Measurements from ENCODE around the gene TTC12.

The TTC12 gene

DNA sequence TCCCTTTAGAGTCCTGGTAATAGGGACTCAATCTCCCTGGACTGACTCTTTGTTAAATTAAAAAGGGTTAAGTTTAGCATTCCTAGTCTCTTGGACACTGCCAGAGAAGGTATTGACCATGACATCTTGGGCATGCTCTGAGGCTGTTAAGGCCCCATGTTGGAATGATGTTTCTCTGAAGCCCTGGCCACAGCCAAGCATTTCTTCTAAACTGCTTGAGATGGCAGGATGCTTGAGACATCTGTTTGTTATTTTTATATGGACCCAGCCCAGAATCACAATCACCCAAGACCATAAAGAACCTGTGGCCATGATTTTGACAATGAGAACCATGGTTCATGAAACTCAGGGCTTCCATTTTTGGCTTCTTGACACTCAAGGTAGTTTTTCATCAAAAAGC is 67.7 kb downstream of the TTC12 start:
- no peak for TF ChIP-seq TAF1 (IDR thresholded peaks at IDR 0.05; ENCODE audit: borderline replicate concordance, low read depth, low read length)
- TF ChIP-seq POLR2AphosphoS5 (IDR thresholded peaks at IDR 0.05; ENCODE audit: low read depth, low read length): no peak
- no peak for TF ChIP-seq POLR2A (IDR thresholded peaks at IDR 0.05; ENCODE audit: low read depth, low read length)
- FAIRE-seq (no peak), DNase-seq (ENCODE audit: insufficient read length) (no peak)

- DNase-seq (ENCODE audit: insufficient read length) (no peak), FAIRE-seq (no peak)
- TF ChIP-seq TAF1 (IDR thresholded peaks at IDR 0.05; ENCODE audit: borderline replicate concordance, low read depth, low read length) (no peak), POLR2AphosphoS5 (IDR thresholded peaks at IDR 0.05; ENCODE audit: low read depth, low read length) (no peak), POLR2A (IDR thresholded peaks at IDR 0.05; ENCODE audit: low read depth, low read length) (no peak)
These were observed 70.2 kb downstream of the TTC12 start for GRCh38 chr11:113384551-113384950.

- TF ChIP-seq POLR2AphosphoS5 (IDR thresholded peaks at IDR 0.05; ENCODE audit: low read depth, low read length) (no peak), TAF1 (IDR thresholded peaks at IDR 0.05; ENCODE audit: borderline replicate concordance, low read depth, low read length) (no peak), POLR2A (IDR thresholded peaks at IDR 0.05; ENCODE audit: low read depth, low read length) (no peak)
- FAIRE-seq (no peak), DNase-seq (ENCODE audit: insufficient read length) (no peak)
These were observed 71.4 kb downstream of the TTC12 start for GRCh38 chr11:113385749-113386148.

GRCh38 chr11:113386866-113387265 is 72.5 kb downstream of the TTC12 start:
- TF ChIP-seq POLR2A (IDR thresholded peaks at IDR 0.05; ENCODE audit: low read depth, low read length) (no peak), POLR2AphosphoS5 (IDR thresholded peaks at IDR 0.05; ENCODE audit: low read depth, low read length) (no peak), TAF1 (IDR thresholded peaks at IDR 0.05; ENCODE audit: borderline replicate concordance, low read depth, low read length) (no peak)
- no peak for FAIRE-seq

DNA sequence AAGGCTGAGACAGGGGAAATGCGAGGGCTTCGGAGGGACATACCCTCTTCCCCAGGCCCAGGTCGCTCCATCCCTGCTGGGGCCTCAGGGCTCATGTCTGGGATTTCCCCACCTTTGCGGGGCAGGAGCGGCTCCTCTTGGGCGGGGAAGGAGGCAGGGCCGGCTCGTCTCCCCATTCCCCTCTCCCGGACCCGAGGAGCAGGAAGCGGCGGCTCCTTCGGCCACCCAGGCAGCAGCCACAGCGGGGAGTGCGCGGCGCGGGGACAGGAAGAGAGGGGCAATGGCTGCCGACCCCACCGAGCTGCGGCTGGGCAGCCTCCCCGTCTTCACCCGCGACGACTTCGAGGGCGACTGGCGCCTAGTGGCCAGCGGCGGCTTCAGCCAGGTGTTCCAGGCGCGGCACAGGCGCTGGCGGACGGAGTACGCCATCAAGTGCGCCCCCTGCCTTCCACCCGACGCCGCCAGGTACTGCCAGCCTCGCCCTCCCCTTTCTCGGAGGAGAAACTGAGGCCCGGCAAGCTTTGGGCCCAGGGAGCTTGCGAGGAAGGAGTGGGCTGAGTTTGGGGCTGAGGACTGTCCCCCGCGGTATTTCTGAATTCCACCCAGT is 73.3 kb downstream of the TTC12 start, which contains the start of gene ANKK1:
Gene ANKK1, plus strand, starts transcription at position 175 of the 607 bp plus-strand sequence. Its CDS starts 106 bp downstream, at position 281.
- FAIRE-seq (no peak), DNase-seq (ENCODE audit: insufficient read length) (no peak)
- TF ChIP-seq POLR2A (IDR thresholded peaks at IDR 0.05; ENCODE audit: low read depth, low read length): no peak
- no peak for TF ChIP-seq TAF1 (IDR thresholded peaks at IDR 0.05; ENCODE audit: borderline replicate concordance, low read depth, low read length)
- TF ChIP-seq POLR2AphosphoS5 (IDR thresholded peaks at IDR 0.05; ENCODE audit: low read depth, low read length): no peak

More at GRCh38 chr11:113386866-113387265, 72.5 kb downstream of the TTC12 start:
- DNase-seq (ENCODE audit: insufficient read length): no peak

- FAIRE-seq (no peak), DNase-seq (ENCODE audit: insufficient read length) (no peak)
- no peak for TF ChIP-seq POLR2A (IDR thresholded peaks at IDR 0.05; ENCODE audit: low read depth, low read length)
- TF ChIP-seq TAF1 (IDR thresholded peaks at IDR 0.05; ENCODE audit: borderline replicate concordance, low read depth, low read length): no peak
- TF ChIP-seq POLR2AphosphoS5 (IDR thresholded peaks at IDR 0.05; ENCODE audit: low read depth, low read length): no peak
These were observed 74.9 kb downstream of the TTC12 start for GRCh38 chr11:113389272-113389671.

GRCh38 chr11:113392236-113392921 is 78.0 kb downstream of the TTC12 start:
- TF ChIP-seq POLR2AphosphoS5 (IDR thresholded peaks at IDR 0.05; ENCODE audit: low read depth, low read length) (no peak), TAF1 (IDR thresholded peaks at IDR 0.05; ENCODE audit: borderline replicate concordance, low read depth, low read length) (no peak), POLR2A (IDR thresholded peaks at IDR 0.05; ENCODE audit: low read depth, low read length) (no peak)
- no peak for FAIRE-seq

GRCh38 chr11:113393501-113393985 is 79.2 kb downstream of the TTC12 start:
- no peak for FAIRE-seq
- no peak for DNase-seq (ENCODE audit: insufficient read length)
- no peak for TF ChIP-seq POLR2AphosphoS5 (IDR thresholded peaks at IDR 0.05; ENCODE audit: low read depth, low read length)
- no peak for TF ChIP-seq TAF1 (IDR thresholded peaks at IDR 0.05; ENCODE audit: borderline replicate concordance, low read depth, low read length)
- TF ChIP-seq POLR2A (IDR thresholded peaks at IDR 0.05; ENCODE audit: low read depth, low read length): no peak

More at GRCh38 chr11:113392236-113392921, 78.0 kb downstream of the TTC12 start:
- DNase-seq (ENCODE audit: insufficient read length): no peak

- FAIRE-seq (no peak), DNase-seq (ENCODE audit: insufficient read length) (no peak)
- TF ChIP-seq TAF1 (IDR thresholded peaks at IDR 0.05; ENCODE audit: borderline replicate concordance, low read depth, low read length) (no peak), POLR2A (IDR thresholded peaks at IDR 0.05; ENCODE audit: low read depth, low read length) (no peak), POLR2AphosphoS5 (IDR thresholded peaks at IDR 0.05; ENCODE audit: low read depth, low read length) (no peak)
These were observed 80.5 kb downstream of the TTC12 start for GRCh38 chr11:113394919-113395318.

DNA sequence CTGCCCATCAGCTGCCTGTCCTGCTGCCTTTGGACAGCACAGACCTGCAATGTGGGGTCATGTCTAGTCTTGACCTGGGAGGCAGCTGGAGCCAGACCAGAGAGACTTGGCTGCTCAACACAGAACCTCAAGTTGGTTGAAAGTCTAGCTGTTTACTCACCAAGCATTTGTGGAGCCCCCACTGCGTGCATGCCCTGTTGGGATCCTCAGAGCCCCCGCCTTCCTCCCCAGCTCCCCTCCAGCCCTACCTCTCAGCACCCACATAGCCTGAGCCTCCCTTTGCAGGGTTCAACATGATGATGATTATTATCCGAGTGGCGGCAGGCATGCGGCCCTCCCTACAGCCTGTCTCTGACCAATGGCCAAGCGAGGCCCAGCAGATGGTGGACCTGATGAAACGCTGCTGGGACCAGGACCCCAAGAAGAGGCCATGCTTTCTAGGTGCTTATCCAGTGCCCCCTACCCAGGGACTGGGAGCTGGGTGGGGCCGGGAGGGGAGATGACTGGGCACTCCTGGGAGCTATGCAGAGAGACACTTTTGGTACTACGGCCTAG is 81.5 kb downstream of the TTC12 start:
- DNase-seq (ENCODE audit: insufficient read length): no peak
- TF ChIP-seq TAF1 (IDR thresholded peaks at IDR 0.05; ENCODE audit: borderline replicate concordance, low read depth, low read length) (no peak), POLR2AphosphoS5 (IDR thresholded peaks at IDR 0.05; ENCODE audit: low read depth, low read length) (no peak), POLR2A (IDR thresholded peaks at IDR 0.05; ENCODE audit: low read depth, low read length) (no peak)
- FAIRE-seq: no peak

GRCh38 chr11:113396690-113397089 is 82.3 kb downstream of the TTC12 start:
- DNase-seq (ENCODE audit: insufficient read length): no peak
- TF ChIP-seq POLR2A (IDR thresholded peaks at IDR 0.05; ENCODE audit: low read depth, low read length) (no peak), POLR2AphosphoS5 (IDR thresholded peaks at IDR 0.05; ENCODE audit: low read depth, low read length) (no peak), TAF1 (IDR thresholded peaks at IDR 0.05; ENCODE audit: borderline replicate concordance, low read depth, low read length) (no peak)
- FAIRE-seq: peak; percentile 50

Data from GM12892 (cell line).